ENCODE measurements around the gene RAI1. TPM values are rescaled to one million over a fixed set of nuclear protein-coding genes. Genes with fewer than 3 reads are reported as not detected.
"Not testable (repeated sequence)": the region's sequence is repeated elsewhere in the genome, so short reads cannot be mapped to it uniquely, and the experiment has no call there.

RAI1 gene
- total RNA-seq, 8 experiments from 2014 or later: 5.4 to 32.0 (median 20.4) TPM

DNA sequence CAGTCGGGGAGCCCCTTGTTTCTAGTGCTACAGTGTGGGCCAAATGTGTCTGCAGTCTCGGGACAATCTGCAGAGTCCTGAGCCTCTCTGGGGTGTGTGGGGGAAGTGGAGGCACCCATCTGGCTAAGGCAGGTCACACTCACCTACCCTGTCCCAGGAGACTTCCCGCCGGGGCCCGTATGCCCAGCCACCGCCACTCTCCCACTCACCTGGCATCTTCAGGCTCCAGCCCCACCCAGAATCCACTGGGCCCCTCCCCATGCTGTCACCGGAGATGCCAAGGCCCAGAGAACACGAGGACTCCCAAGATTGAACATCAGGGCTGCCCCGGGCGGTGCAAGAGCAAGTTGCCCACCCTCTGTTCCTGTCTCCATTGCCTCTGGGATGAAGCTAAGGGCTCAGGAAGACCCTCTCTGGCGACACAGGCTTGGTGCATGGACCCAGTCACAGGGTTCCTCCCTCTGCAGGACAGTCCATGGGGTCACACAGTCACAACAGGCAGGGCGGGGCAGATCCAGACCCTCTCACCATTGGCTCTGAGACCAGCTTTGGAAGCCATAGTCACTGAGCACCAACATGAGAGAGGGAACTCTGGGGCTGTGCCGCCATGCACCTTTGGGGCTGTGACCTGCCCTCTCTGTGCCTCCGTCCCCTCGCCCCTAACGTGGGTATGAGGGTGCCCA is 117.5 kb downstream of the RAI1 start:
- H3K4me1 ChIP-seq (replicated peaks in 1 of 2): peaks cover 19 to 27% of the 10 kb centered on the region in 2 donors
- no peak overlapping the region for H3K4me3 ChIP-seq
- no peak for ATAC-seq (replicated peaks in 6 of 8)
- peak overlapping the region; percentile 50 to 67 for H3K27ac ChIP-seq
- WGBS, 10 experiments: 80 to 100% (median 100%) methylated on average over 1 to 4 of the region's 16 CpGs; no CpG with 5 or more reads in 5 of the 10 experiments
- in situ Hi-C loops (cut with MboI; ENCODE audit: low pct_unique_long_range_greater_than_20kb in 2 of 9, low sequenced_read_pairs in 9 of 9, unreplicated experiment in 9 of 9): no loop called here

DNA sequence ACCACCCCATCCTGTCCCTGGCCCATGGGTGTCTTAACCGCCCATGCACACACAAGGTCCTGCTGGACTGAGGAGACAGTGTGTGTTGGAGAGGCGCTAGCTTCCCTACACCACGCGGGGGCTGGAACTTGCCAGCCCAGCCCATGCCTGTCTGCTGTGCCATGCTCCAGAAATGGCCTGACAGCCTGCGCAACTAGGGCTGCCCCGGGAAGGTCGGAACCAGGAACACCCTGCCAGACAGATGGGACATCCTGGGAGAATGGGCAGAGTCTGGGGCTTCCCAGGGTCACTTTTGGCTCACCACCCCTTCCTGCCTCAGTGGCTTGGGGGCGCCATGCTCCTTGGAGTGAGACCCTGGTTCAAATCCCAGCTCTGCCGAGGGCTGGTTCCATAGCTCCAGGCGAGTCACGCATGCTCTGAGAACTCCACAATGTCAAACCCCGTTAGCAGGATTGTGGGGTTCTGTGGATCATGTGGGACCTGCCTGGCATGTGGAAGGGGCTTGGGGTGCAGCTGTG is 119.3 kb downstream of the RAI1 start:
- in situ Hi-C loops (cut with MboI; ENCODE audit: low pct_unique_long_range_greater_than_20kb in 2 of 9, low sequenced_read_pairs in 9 of 9, unreplicated experiment in 9 of 9): no loop called here
- 91 to 100% (median 96%) methylated on average over 1 to 8 of the region's 12 CpGs; no CpG with 5 or more reads in 4 of the 10 experiments for WGBS, 10 experiments

DNA sequence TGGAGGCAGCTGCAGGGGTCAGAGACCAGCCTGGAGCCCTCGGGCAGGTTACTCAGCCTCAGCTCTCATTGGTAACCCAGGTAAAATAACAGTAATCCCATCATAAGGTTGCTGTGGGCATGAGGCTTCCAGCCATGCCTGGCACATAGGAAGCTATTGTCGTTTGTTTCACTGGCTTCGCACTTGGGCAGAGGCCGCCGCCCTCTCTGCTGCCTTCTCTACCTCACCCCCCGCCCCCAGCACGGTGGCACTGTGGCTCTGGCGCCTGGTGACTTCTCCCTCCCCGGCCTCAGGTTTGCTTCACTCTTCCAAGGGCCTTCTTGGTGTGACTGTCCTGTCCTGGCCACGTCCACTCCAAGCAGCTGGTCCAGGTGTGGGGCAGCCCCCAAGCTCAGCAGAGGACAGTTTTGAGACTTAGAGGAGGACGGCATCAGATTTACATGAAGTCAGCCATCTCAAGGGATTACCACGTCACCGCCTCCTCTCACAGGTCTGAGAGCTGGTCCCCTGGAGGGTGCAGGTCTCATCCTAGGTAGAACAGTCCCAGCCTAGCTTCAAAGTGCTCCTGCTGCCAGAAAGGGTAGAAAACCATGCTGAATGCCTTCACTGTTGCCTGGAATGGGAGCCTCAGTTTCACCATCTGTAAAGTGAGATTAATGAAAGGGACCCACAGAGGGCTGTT is 120.7 kb downstream of the RAI1 start:
- in situ Hi-C loops (cut with MboI; ENCODE audit: low pct_unique_long_range_greater_than_20kb in 2 of 9, low sequenced_read_pairs in 9 of 9, unreplicated experiment in 9 of 9): no loop called here
- no peak for ATAC-seq (replicated peaks in 6 of 8)
- H3K4me3 ChIP-seq: no peak overlapping the region
- 85 to 100% (median 93%) methylated on average over 2 to 4 of the region's 13 CpGs; no CpG with 5 or more reads in 4 of the 10 experiments for WGBS, 10 experiments
- peaks cover 17% of the 10 kb centered on the region in 2 donors for H3K4me1 ChIP-seq (replicated peaks in 1 of 2)
- no peak overlapping the region for H3K27ac ChIP-seq

More for the DNA sequence above, 119.3 kb downstream of the RAI1 start:
- no peak for ATAC-seq (replicated peaks in 6 of 8)
- Histone ChIP-seq H3K4me1 (replicated peaks in 1 of 2) (peaks cover 17% of the 10 kb centered on the region in 2 donors), H3K27ac (peak overlapping the region in 1 of 2 donors; percentile 50), H3K4me3 (no peak overlapping the region)

DNA sequence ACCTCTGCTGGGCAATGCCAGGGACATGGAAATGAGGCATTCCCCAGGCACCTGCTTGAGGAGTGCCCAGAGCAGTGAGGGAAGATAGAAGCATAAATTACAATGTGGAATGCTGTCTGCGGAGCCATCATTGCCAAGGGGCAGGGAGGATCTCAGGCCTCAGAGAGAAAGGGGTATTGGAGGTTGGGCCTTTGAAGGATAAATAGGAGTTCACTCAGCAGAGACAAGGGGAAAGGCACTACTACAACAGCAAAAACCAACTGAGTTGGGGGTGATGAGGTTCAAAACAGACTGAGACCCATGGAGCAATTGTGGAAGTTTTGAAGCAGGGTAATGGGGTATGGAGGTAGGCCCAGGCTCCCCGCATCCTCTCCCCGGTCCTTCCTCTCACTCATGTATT is 122.7 kb downstream of the RAI1 start:
- no peak for ATAC-seq (replicated peaks in 6 of 8)
- peaks cover 11 to 13% of the 10 kb centered on the region in 2 donors for H3K4me1 ChIP-seq (replicated peaks in 1 of 2)
- 87 to 94% (median 94%) methylated on average over 2 to 3 of the region's 3 CpGs; no CpG with 5 or more reads in 7 of the 10 experiments for WGBS, 10 experiments
- in situ Hi-C loops (cut with MboI; ENCODE audit: low pct_unique_long_range_greater_than_20kb in 2 of 9, low sequenced_read_pairs in 9 of 9, unreplicated experiment in 9 of 9): no loop called here
- H3K27ac ChIP-seq: no peak overlapping the region
- no peak overlapping the region for H3K4me3 ChIP-seq

DNA sequence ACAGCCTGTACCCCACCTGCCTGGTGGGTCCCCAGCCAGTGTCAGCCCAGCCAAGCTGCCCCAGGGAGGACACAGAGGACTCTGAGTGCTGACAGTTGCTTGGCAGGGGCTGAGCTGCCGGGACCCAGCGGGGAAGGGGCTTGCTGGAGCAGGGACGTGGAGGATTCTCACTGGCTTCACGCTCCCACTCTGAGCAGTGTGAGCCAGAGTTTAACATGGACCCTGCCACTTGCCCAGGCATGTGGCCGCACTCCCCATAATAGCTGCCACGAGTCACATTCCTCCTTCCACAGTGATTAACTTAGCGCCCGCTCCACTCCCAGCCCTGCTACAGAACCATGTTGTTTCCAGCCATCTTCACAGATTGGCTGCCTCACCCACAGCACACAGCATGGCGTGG is 124.3 kb downstream of the RAI1 start:
- ATAC-seq (replicated peaks in 6 of 8): no peak
- H3K4me1 ChIP-seq (replicated peaks in 1 of 2): peaks cover 14 to 16% of the 10 kb centered on the region in 2 donors
- H3K27ac ChIP-seq: no peak overlapping the region
- in situ Hi-C loops (cut with MboI; ENCODE audit: low pct_unique_long_range_greater_than_20kb in 2 of 9, low sequenced_read_pairs in 9 of 9, unreplicated experiment in 9 of 9): no loop called here
- H3K4me3 ChIP-seq: no peak overlapping the region
- 50 to 100% (median 97%) methylated on average over 1 to 3 of the region's 9 CpGs; no CpG with 5 or more reads in 4 of the 10 experiments for WGBS, 10 experiments

DNA sequence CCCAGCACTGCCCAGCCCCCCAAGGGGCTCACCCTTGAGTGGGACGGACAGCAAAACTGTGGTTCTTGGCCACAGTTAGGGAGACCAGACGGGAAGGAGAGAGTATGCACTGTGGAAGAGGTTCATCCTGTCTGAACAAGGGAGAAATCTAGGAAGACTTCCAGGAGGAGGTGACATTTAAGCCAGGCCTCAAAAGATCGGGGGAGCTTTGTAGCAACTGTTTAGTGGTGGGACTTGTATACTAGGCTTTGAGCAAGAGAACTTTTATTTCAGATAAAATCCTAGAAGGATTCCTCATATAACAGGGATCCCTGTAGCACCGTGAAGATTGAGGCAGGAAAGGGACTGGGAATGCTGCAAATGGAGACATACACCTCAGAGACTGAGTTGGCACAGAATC is 124.8 kb downstream of the RAI1 start:
- in situ Hi-C loops (cut with MboI; ENCODE audit: low pct_unique_long_range_greater_than_20kb in 2 of 9, low sequenced_read_pairs in 9 of 9, unreplicated experiment in 9 of 9): no loop called here
- Histone ChIP-seq H3K4me1 (replicated peaks in 1 of 2) (peaks cover 19 to 20% of the 10 kb centered on the region in 2 donors), H3K27ac (no peak overlapping the region), H3K4me3 (no peak overlapping the region)
- no peak for ATAC-seq (replicated peaks in 6 of 8)
- WGBS, 10 experiments: 40 to 100% (median 92%) methylated on average over 1 to 3 of the region's 4 CpGs; no CpG with 5 or more reads in 3 of the 10 experiments

DNA sequence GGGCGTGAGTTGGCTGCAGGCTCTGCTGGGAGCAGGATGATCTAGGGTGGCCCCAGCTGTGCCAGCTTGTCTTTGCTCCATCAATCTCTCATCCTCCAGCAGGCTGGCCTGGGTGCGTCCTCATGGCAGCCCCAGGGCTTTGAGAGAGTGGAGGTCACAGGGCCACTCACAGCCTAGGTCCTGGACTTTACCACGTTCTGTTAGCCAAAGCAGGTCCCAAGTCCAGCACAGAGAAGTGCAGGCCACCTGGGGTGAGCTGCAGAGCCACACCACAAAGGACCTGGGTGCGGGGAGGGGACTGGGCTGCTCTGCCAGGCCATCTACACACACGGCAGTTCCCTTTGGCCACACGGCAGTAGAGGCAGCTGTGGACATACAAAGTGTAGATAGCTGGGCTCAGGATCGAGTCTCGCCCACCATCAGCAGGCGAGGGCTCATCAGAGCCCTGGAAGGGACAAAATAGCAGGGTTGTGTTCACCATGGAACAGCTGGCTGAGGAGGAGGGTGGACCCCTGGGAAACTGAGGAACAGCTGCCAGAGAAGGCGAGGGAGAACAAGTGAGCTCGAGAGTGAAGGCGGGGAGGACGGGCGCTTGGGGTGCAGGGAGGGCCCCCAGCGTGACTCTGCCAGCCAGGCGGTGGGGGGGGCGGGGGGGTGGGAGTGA is 125.5 kb downstream of the RAI1 start:
- Histone ChIP-seq H3K27ac (no peak overlapping the region), H3K4me1 (replicated peaks in 1 of 2) (peaks cover 24 to 26% of the 10 kb centered on the region in 2 donors), H3K4me3 (no peak overlapping the region)
- WGBS, 10 experiments: 80 to 96% (median 91%) methylated on average over 1 to 8 of the region's 17 CpGs; no CpG with 5 or more reads in 5 of the 10 experiments
- in situ Hi-C loops (cut with MboI; ENCODE audit: low pct_unique_long_range_greater_than_20kb in 2 of 9, low sequenced_read_pairs in 9 of 9, unreplicated experiment in 9 of 9): no loop called here
- no peak for ATAC-seq (replicated peaks in 6 of 8)

DNA sequence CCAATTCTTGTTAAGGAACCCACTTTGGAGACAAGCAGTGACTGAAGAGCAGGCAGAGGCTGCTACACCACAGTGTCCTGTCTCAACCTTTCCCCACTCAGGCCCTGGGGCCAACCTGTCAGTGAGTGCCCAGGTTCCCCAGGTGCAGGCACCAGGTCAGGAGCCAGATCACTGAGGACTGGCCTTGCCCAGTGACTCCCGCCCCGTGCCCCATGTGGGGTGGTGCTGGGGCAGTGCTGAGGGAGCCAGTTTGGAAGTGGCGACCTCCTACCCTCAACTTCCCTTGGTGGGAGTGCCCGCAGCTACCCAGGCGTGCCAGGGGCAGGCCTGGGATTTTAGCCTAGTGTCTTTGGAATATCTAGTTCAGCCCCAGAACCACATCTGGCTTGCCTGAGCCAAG is 126.2 kb downstream of the RAI1 start:
- no peak for ATAC-seq (replicated peaks in 6 of 8)
- in situ Hi-C loops (cut with MboI; ENCODE audit: low pct_unique_long_range_greater_than_20kb in 2 of 9, low sequenced_read_pairs in 9 of 9, unreplicated experiment in 9 of 9): no loop called here
- H3K4me1 ChIP-seq (replicated peaks in 1 of 2): peaks cover 31 to 33% of the 10 kb centered on the region in 2 donors
- WGBS, 10 experiments: 83% methylated on average over 1 of the region's 5 CpGs; no CpG with 5 or more reads in 9 of the 10 experiments
- no peak overlapping the region for H3K27ac ChIP-seq
- H3K4me3 ChIP-seq: no peak overlapping the region

DNA sequence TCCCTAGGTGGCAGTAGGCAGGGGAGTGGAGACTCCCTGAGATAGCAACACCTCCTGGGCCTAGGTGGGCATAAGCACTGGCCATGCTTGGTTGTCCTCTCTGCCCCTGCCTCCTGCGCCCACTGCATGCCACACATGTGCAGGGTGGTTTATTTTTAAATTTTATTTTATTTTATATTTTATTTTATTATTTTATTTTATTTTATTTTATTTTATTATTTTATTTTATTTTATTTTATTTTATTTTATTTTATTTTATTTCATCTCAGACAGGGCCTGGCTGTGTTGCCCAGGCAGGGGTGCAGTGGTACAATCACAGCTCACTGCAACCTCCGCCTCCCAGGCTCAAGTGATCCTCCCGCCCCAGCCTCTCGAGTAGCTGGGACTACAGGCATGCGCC is 126.9 kb downstream of the RAI1 start:
- H3K27ac ChIP-seq; ATAC-seq (replicated peaks in 6 of 8); H3K4me3 ChIP-seq; in situ Hi-C loops (cut with MboI; ENCODE audit: low pct_unique_long_range_greater_than_20kb in 2 of 9, low sequenced_read_pairs in 9 of 9, unreplicated experiment in 9 of 9): not testable (repeated sequence)
- H3K4me1 ChIP-seq (replicated peaks in 1 of 2): peaks cover 33 to 36% of the 10 kb centered on the region in 2 donors
- WGBS, 10 experiments: 80 to 100% (median 90%) methylated on average over 1 to 5 of the region's 5 CpGs; no CpG with 5 or more reads in 3 of the 10 experiments

DNA sequence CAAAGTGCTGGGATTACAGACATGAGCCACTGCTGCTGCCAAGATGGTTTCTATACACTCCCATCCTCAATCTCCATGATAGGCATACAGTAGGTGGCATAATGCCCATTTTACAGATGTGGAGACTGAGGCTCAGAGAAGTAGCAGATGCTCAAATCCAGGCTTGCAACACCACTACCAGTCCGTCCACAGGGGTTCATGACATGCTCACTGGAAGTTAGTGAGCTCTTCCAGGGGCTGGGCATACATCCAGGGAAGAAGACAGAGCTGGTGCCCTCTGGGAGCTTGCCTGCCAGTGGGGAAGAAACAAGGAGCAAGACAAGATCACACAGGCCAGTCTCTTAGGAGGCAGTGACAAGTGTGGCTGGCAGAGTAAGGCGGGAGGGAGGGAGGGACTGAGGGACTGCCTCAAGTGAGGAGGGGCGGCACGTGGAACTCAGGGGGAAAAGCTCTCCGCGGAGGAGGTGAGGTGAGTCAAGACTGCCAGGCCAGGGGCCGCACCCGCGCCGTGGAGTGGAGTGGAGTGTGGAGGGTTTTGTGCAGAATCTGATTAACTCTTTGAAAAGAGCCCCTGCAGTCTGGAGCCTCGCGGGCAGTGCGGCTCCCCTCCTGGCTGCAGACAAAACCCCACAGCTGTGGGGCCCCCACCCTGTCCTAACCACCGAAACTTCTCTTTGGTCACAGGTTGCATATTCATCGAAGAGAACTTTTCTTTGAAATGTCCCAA is 127.6 kb downstream of the RAI1 start:
- H3K4me3 ChIP-seq: no peak overlapping the region
- in situ Hi-C loops (cut with MboI; ENCODE audit: low pct_unique_long_range_greater_than_20kb in 2 of 9, low sequenced_read_pairs in 9 of 9, unreplicated experiment in 9 of 9): no loop called here
- ATAC-seq (replicated peaks in 6 of 8): peak in 1 of 8 experiments; percentile 17

DNA sequence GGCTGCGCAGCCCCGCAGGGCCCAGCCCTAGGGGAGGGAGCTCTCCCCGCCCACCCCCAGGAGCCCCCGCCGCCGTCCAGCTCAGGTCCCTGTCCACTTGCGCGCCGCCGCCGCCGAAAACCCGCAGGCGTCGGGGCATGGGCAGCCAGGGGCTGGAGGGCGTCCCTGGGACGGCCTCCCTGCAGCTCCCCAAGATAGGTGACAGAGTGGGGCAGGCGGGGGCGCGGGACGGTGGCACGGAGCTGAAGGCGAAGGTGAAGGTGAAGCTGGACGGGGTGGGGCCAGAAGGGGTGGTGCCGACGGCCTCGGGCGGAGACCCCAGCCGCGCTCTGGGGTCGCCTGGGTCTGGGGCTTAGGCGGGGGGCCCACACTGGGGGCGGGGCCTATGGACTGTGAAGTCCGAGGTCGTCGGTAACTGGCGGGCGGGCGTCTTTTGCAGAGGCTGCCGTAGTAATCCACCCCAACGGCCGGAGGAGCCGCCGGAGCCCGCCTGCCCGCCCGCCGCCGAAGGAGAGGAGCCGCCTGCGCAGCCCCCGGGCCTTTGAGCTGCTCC is 128.3 kb downstream of the RAI1 start:
- H3K4me3 ChIP-seq: no peak overlapping the region
- peak overlapping the region in 1 of 2 donors; percentile 2 for H3K27ac ChIP-seq
- ATAC-seq (replicated peaks in 6 of 8): peak in 3 of 8 experiments; percentile 5 to 7 (median 5)
- peaks cover 33 to 36% of the 10 kb centered on the region in 2 donors for H3K4me1 ChIP-seq (replicated peaks in 1 of 2)
- in situ Hi-C loops (cut with MboI; ENCODE audit: low pct_unique_long_range_greater_than_20kb in 2 of 9, low sequenced_read_pairs in 9 of 9, unreplicated experiment in 9 of 9): no loop called here
- WGBS, 10 experiments: 0% methylated on average over 1 of the region's 52 CpGs; no CpG with 5 or more reads in 9 of the 10 experiments

More for the DNA sequence above, 127.6 kb downstream of the RAI1 start:
- WGBS, 10 experiments: 33 to 62% (median 58%) methylated on average over 2 of the region's 15 CpGs; no CpG with 5 or more reads in 7 of the 10 experiments
- peaks cover 33 to 36% of the 10 kb centered on the region in 2 donors for H3K4me1 ChIP-seq (replicated peaks in 1 of 2)
- H3K27ac ChIP-seq: no peak overlapping the region

All from motor neuron (in vitro differentiated cells).